ENCODE measurements around the gene PRKCH.
"Not testable (repeated sequence)": the region's sequence is repeated elsewhere in the genome, so short reads cannot be mapped to it uniquely, and the experiment has no call there.

Gene PRKCH

DNA sequence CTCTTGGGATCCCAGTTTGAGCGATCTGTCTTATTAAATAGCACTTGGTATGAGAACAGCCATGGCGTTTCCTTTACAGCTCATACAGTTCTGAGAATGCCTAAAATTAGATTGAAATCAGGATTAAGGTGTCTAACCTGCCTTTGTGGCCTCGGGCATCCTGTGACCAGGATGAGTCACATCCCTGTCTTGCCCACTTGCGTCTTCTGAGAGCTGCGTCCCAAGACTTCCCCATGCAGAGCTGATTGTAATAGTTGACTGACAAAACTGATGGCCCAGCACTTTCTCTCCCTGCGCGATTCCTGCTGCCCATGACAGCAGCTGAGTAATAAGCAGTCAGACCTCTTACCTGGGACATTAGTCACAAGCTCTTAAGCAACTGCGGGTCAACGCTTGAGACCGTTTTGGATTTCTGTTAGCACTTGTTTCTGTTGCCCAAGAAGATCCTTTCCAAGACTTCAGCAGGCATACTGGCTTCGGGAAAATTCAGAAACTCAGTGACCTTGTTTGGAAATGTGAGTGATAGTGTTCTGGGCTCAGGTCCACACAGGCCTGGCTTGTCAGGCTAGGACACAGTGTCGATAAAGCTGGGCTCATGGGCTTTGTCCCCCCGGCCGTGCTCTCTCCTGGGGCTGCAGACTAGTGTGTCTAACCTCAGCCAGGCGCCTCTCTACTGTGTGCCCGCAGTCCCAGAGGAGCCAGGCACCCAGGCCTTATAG lies 204.1 kb downstream of the PRKCH start:
- Mint-ChIP-seq H3K4me3 (peak overlapping the region; percentile 67), H3K27me3 (no peaks in the 10 kb centered on the region), H3K4me1 (ENCODE audit: low read depth) (peaks cover 93% of the 10 kb centered on the region), H3K36me3 (ENCODE audit: low read depth) (peaks cover 70% of the 10 kb centered on the region), H3K27ac (peak overlapping the region; percentile 96), H3K9me3 (peaks cover 11% of the 10 kb centered on the region)

DNA sequence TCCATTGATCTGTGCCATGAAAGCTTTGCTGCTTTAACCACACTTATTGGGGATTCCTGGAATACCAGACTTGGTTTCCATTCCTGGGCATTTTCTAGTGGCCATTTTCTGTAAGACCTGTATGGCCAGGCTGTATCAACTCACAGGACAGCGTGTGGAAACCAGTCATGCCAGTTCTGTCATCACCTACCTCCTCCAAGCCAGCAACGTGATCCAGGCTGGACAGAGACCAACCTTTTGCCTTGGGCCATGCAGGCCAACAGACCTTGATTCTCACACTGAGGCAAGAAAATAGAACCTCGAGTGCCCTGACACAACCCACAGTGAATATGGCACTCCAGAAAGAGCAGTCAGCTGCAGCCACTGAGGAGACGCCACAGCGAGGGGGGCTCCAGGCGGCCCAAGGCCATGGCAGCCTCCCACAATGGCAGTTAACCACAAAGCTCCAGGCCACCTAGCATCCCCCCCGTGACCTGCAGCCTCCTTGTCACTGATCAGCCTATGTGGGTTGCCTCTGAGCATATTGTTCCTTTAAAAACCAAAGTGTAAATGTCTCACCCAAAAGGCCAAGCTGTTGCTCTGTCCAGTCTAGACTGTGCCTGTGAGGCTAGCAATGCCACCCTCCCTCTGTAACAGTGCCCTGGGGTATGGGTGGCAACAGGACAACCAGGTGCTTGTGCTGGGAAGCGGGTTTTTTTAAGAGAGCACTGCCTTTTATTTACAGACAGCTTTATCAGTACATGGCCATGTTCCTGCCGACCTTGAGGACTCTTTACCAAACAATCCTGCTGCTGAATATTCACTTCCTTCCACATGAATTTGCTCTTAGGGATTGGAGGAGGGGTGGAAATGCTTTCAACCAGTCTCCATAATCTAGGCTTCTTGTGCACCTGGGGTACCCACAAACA lies 205.3 kb downstream of the PRKCH start:
- Mint-ChIP-seq H3K27me3 (no peaks in the 10 kb centered on the region), H3K4me3 (peak overlapping the region; percentile 60), H3K4me1 (ENCODE audit: low read depth) (peaks cover 95% of the 10 kb centered on the region), H3K27ac (peak overlapping the region; percentile 96), H3K36me3 (ENCODE audit: low read depth) (peaks cover 73% of the 10 kb centered on the region), H3K9me3 (peaks cover 11% of the 10 kb centered on the region)

DNA sequence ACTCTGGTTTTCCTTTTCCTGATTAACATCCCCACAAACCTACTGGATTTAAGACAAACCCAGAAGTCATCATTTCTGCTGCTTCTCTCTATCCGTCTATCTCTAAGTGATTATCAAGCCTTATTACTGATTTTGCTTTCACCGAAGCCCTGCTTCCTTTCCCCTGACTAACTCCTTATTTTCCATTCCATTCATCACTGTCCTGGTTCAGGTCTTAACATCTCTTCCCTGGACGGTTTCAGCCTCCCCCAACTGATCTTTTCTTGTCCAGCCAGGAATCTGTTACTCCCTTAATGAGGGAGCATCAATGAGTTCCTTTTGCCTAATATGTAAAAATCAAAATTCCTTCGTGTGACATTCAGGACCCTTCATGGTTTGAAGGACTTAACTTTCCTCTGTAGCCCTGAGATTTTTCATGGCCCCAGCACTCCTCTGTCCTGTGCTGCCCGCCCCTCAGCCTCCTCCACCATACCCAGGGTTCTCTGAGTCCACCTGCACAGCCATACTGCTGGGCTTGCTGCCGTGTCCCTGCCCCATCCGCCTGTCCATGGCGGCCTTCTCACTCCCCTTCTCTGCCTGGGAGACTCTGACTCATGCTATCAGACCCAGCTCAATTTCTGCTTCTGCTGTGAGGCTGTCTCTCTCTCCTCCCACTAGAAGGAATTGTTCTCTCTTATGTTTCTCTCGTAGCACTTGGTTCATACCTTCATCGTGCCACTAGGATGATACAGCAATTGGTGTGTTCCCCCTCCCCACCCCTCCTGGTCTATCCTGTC lies 206.1 kb downstream of the PRKCH start:
- peak overlapping the region; percentile 96 for H3K27ac Mint-ChIP-seq
- peaks cover 71% of the 10 kb centered on the region for H3K36me3 Mint-ChIP-seq (ENCODE audit: low read depth)
- H3K4me3 Mint-ChIP-seq: peak overlapping the region; percentile 52
- H3K4me1 Mint-ChIP-seq (ENCODE audit: low read depth): peaks cover 95% of the 10 kb centered on the region
- no peaks in the 10 kb centered on the region for H3K27me3 Mint-ChIP-seq
- peaks cover 5% of the 10 kb centered on the region for H3K9me3 Mint-ChIP-seq

DNA sequence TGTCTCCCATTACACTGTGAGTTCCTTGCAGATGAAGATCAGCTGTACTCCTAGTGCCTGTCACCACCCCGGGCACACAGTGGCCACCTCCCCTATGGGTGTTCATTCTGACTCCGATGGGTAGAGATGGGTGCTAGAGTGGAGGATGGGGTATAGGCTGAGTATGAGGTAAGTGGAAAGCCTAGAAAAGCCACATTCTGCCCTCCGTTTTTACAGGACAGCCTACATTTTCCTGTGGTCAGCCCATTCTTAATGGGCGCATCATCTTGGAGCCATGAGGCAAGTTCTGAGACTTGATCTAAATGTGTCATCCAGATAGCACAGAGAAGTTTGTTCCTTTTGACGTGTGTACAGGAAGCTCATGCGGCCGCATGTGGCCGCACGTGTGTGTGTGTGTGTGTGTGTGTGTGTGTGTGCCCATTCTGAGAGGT lies 207.2 kb downstream of the PRKCH start:
- Mint-ChIP-seq H3K9me3 (peaks cover 4% of the 10 kb centered on the region), H3K4me3 (peak overlapping the region; percentile 41), H3K27me3 (no peaks in the 10 kb centered on the region), H3K27ac (peak overlapping the region; percentile 96), H3K4me1 (ENCODE audit: low read depth) (peaks cover 95% of the 10 kb centered on the region), H3K36me3 (ENCODE audit: low read depth) (peaks cover 73% of the 10 kb centered on the region)

DNA sequence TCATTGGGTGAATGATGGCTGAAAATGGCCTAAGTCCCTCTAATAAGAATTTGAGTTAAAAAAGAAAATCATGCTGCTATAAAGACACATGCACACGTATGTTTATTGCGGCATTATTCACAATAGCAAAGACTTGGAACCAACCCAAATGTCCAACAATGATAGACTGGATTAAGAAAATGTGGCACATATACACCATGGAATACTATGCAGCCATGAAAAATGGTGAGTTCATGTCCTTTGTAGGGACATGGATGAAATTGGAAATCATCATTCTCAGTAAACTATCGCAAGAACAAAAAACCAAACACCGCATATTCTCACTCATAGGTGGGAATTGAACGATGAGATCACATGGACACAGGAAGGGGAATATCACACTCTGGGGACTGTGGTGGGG lies 208.0 kb downstream of the PRKCH start:
- not testable (repeated sequence) for H3K9me3 Mint-ChIP-seq, H3K27me3 Mint-ChIP-seq
- Mint-ChIP-seq H3K27ac (peak overlapping the region; percentile 96), H3K4me3 (peak overlapping the region; percentile 41), H3K36me3 (ENCODE audit: low read depth) (peaks cover 75% of the 10 kb centered on the region), H3K4me1 (ENCODE audit: low read depth) (peaks cover 95% of the 10 kb centered on the region)

DNA sequence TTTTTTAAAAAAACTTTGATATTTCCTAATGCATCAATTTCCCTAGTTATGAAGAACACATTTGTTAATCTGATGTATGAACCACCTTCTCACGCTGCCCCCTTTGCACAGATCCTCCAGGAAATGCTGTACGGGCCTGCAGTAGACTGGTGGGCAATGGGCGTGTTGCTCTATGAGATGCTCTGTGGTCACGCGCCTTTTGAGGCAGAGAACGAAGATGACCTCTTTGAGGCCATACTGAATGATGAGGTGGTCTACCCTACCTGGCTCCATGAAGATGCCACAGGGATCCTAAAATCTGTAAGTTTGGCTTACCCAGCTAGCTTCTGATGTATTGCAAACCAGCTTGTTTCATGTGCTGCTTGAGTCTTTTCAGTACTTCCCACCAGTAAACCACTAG lies 208.9 kb downstream of the PRKCH start:
- Mint-ChIP-seq H3K27ac (peak overlapping the region; percentile 82), H3K36me3 (ENCODE audit: low read depth) (peaks cover 81% of the 10 kb centered on the region), H3K4me1 (ENCODE audit: low read depth) (peaks cover 95% of the 10 kb centered on the region), H3K9me3 (peaks cover 4% of the 10 kb centered on the region), H3K4me3 (no peak overlapping the region), H3K27me3 (no peaks in the 10 kb centered on the region)

DNA sequence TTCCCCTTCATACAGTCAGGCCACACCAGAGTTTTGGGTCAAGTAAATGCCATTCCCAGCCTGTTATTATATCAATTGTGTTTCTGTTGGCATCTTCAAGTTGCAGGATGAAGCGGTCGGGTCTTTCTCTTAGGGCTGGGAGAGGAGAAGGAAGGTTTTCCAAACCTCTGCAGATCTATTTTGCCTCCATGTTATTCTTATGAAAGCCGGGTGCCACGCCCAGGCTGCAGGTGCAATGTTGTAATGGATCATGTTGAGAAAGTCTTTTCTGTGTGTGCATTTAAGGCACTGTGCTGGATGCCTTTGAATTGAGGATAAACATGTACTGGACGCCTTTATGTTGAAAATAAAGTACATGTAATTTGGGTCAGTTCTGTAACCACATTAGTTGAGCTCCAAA lies 209.5 kb downstream of the PRKCH start:
- peaks cover 87% of the 10 kb centered on the region for H3K36me3 Mint-ChIP-seq (ENCODE audit: low read depth)
- no peak overlapping the region for H3K4me3 Mint-ChIP-seq
- peaks cover 95% of the 10 kb centered on the region for H3K4me1 Mint-ChIP-seq (ENCODE audit: low read depth)
- H3K27ac Mint-ChIP-seq: peak overlapping the region; percentile 82
- peaks cover 4% of the 10 kb centered on the region for H3K9me3 Mint-ChIP-seq
- no peaks in the 10 kb centered on the region for H3K27me3 Mint-ChIP-seq

DNA sequence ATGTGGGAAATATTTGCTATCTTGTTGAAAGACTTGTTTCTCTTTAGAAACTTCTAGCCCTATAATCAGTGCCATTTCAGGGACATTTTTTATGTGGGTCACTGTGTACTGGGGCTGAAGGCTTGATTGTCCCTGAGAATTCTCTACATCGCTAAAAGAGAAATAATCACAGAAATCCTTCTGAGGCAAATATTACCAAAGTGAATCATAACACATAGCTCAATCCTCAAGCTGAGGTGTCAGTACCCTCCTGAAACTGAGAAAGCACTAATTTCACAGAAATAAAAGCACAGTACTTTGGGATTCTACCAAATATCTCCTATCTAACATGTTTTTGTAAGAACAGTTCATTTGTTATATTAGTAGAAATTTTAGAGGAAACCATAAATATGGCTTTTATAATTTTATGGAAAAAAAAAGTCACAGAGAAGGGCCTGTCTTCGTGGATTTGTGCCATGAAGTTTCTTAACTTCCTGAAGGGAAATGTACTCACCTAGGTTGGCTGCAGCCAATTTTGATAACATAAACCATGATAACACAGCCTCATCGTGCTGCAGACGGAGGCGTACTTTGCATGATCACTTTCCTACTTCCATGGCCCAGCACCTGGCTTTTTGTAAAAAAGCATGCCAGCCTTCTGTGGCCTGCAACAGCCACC lies 210.2 kb downstream of the PRKCH start:
- Mint-ChIP-seq H3K4me1 (ENCODE audit: low read depth) (peaks cover 95% of the 10 kb centered on the region), H3K27me3 (no peaks in the 10 kb centered on the region), H3K4me3 (no peak overlapping the region), H3K9me3 (peaks cover 4% of the 10 kb centered on the region), H3K36me3 (ENCODE audit: low read depth) (peaks cover 89% of the 10 kb centered on the region), H3K27ac (peak overlapping the region; percentile 82)

DNA sequence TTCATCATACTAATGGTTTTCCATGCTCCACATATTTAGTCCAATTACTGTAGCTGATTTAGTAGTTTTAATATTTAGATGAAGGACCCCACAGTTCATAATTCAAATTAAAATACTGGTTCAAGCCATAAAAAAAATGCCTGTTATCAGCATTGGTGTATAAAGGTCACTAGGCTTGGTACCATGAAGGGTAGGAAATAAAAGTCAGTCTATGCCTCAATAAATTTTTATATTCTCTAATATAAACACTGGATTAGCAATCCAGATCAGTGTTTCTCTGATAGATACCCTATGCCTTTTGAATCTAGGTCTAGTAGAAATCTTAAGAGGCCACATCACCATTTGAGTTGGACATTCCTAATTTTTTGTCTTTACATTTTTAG lies 210.7 kb downstream of the PRKCH start:
- no peak overlapping the region for H3K4me3 Mint-ChIP-seq
- peaks cover 4% of the 10 kb centered on the region for H3K9me3 Mint-ChIP-seq
- H3K27me3 Mint-ChIP-seq: no peaks in the 10 kb centered on the region
- H3K27ac Mint-ChIP-seq: peak overlapping the region; percentile 74
- peaks cover 90% of the 10 kb centered on the region for H3K36me3 Mint-ChIP-seq (ENCODE audit: low read depth)
- H3K4me1 Mint-ChIP-seq (ENCODE audit: low read depth): peaks cover 95% of the 10 kb centered on the region

DNA sequence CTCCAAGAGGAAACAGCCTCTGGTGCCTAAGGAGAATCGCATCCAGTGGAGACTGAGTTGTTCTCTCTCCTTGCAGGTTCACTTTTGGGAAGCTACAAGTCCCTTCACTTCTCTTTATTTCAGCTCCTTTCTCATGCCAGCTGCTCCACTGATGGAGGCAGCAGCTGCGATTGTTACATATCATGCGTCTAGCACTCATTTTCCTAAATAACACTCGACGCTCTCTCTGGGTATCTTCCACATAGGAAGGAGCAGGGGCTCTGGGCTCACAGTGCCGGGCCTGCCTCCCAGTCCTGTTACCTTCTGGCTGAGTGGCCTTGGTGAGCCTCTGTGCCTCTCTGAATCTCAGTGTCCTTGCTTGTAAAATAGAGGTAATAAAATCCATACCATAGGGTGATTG lies 211.4 kb downstream of the PRKCH start:
- peak overlapping the region; percentile 93 for H3K27ac Mint-ChIP-seq
- peaks cover 4% of the 10 kb centered on the region for H3K9me3 Mint-ChIP-seq
- H3K4me1 Mint-ChIP-seq (ENCODE audit: low read depth): peaks cover 95% of the 10 kb centered on the region
- H3K27me3 Mint-ChIP-seq: no peaks in the 10 kb centered on the region
- no peak overlapping the region for H3K4me3 Mint-ChIP-seq
- H3K36me3 Mint-ChIP-seq (ENCODE audit: low read depth): peaks cover 90% of the 10 kb centered on the region

DNA sequence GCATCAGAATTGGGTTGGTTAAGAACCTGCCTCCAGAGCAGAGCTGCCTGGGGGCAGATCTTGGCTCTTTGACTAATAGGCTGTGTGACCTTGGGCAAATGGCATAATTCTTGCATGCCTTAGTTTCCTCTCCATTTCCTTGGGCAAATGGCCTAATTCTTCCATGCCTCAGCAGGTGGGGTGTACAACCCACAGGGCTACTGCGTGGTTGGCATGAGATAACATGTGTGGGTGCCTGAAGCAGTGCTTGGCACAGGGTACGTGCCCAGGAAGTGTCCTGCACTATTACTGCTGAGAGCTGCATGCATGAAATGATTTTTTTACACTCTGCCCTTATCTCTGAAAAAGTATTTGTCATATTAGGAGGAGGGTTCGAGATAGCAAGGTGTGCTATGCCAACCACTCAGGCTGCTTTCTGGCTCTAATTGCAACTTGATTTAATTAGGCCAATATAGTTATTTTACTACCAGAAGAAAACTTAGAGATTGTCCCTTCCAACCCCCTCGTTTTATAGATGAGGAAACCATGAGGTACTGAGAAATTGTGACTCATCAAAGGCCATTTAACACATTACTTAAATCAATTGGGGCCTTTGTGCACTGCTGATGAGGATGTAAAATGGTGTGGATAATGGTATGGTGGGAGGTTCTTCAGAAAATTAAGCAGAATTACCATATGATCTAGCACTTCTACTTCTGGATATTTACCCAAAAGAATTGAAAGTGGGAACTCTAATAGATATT lies 212.3 kb downstream of the PRKCH start:
- peaks cover 95% of the 10 kb centered on the region for H3K4me1 Mint-ChIP-seq (ENCODE audit: low read depth)
- no peaks in the 10 kb centered on the region for H3K9me3 Mint-ChIP-seq
- no peaks in the 10 kb centered on the region for H3K27me3 Mint-ChIP-seq
- peak overlapping the region; percentile 93 for H3K27ac Mint-ChIP-seq
- peaks cover 89% of the 10 kb centered on the region for H3K36me3 Mint-ChIP-seq (ENCODE audit: low read depth)
- peak overlapping the region; percentile 44 for H3K4me3 Mint-ChIP-seq

DNA sequence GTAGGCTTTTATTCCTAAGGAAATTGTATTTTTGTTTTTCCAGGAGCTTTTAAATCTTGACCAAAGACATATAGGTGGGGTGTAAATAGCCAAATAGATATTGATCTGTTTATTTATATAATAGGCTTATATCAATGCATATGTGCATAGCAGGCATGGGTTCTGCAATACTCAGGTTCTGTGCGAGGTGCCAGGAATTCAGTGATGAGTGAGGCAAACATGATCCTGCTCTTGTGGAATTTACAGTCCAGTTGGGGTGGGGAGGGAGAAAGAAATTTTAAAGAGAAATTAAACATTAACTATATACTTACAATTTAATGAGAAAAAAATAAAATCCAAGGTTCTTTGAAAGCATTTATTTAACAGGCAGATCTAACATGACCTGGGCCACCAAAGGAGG lies 213.7 kb downstream of the PRKCH start:
- Mint-ChIP-seq H3K27me3 (no peaks in the 10 kb centered on the region), H3K9me3 (no peaks in the 10 kb centered on the region), H3K27ac (peak overlapping the region; percentile 93), H3K36me3 (ENCODE audit: low read depth) (peaks cover 92% of the 10 kb centered on the region), H3K4me3 (no peak overlapping the region), H3K4me1 (ENCODE audit: low read depth) (peaks cover 93% of the 10 kb centered on the region)

DNA sequence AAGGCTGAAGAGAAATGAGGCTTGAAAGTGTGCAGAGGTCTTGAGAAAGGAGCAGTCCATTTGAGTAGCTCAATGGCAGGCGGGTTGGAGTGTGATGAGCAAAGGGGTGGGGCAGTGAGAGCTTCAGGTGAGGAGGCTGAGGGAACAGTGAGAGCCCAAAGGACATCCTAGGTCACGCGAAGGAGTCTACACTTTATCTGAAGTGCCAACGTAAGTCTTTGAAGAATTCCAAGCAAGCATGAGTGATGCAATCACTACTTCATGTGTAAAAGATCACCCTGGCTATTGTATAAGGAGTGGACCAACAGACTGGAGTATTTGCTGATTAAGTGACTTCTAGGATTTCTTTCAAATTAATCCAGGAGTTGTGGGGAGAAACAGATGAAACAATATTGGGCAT lies 214.1 kb downstream of the PRKCH start:
- H3K4me1 Mint-ChIP-seq (ENCODE audit: low read depth): peaks cover 90% of the 10 kb centered on the region
- no peaks in the 10 kb centered on the region for H3K27me3 Mint-ChIP-seq
- no peaks in the 10 kb centered on the region for H3K9me3 Mint-ChIP-seq
- no peak overlapping the region for H3K4me3 Mint-ChIP-seq
- H3K36me3 Mint-ChIP-seq (ENCODE audit: low read depth): peaks cover 90% of the 10 kb centered on the region
- peak overlapping the region; percentile 75 for H3K27ac Mint-ChIP-seq
